Measurements from ENCODE around the gene LIPI.

DNA sequence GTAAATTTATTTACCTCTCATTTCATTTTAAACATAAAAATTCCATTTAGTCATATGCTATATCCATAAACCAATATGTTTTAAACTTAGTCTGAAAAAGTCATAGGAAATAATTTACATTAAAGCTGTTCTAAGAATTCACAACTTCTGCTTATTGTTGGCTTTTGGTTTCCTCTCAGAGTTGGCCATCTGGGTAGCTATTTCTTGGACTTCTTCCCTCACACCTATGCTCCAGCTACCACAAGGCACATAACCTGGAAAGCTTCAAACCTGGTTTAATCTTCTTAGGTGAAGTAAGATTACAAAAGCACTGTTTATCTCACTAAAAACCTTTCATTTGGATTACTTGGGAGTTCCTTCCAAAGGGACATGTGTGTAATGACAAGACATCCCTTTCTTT lies 35.0 kb upstream of the LIPI start:
- no peak for TF ChIP-seq EP300 (IDR thresholded peaks at IDR 0.05)
- TF ChIP-seq, protein P1, sequence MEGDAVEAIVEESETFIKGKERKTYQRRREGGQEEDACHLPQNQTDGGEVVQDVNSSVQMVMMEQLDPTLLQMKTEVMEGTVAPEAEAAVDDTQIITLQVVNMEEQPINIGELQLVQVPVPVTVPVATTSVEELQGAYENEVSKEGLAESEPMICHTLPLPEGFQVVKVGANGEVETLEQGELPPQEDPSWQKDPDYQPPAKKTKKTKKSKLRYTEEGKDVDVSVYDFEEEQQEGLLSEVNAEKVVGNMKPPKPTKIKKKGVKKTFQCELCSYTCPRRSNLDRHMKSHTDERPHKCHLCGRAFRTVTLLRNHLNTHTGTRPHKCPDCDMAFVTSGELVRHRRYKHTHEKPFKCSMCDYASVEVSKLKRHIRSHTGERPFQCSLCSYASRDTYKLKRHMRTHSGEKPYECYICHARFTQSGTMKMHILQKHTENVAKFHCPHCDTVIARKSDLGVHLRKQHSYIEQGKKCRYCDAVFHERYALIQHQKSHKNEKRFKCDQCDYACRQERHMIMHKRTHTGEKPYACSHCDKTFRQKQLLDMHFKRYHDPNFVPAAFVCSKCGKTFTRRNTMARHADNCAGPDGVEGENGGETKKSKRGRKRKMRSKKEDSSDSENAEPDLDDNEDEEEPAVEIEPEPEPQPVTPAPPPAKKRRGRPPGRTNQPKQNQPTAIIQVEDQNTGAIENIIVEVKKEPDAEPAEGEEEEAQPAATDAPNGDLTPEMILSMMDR (IDR thresholded peaks at IDR 0.05): no peak
- TF ChIP-seq POLR2A (IDR thresholded peaks at IDR 0.05): no peak
